GM11168 (cell line): ENCODE results near the gene DACT3.

ENCODE experiments used
- in situ Hi-C: fragments of 300-500 bp; cut with MboI; formaldehyde crosslinking; loops from one replicate; pipeline ENCODE4 v1.12.0; 2022; ENCODE audit warnings: low sequenced_read_pairs; ENCODE audit not compliant: unreplicated experiment

The DACT3 gene

GRCh38 chr19:46616631-46617322 is 44.2 kb downstream of the DACT3 start:
- in situ Hi-C loops, result no loop called here

DNA sequence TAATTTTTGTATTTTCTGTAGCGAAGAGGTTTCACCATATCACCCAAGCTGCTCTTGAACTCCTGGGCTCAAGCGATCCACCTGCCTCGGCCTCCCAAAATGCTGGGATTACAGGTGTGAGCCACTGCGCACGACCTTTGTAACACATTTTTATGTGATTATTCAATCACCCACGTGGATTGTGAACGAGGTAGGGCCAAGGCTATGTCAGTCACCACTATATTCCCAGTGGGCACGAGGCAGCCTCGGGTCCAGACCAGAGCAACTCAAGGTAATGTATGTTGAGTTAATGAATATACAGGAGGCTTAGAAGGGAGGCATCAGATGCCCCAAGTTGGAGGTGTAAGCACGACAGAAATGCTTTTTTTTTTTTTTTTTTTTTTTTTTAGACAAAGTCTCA is 45.0 kb downstream of the DACT3 start:
- in situ Hi-C loops, result no loop called here

GRCh38 chr19:46614114-46614722 is 46.8 kb downstream of the DACT3 start:
- in situ Hi-C loops, result loop anchor here (5.0 kb wide), 1 partner anchor 48 kb away; the partner anchor contains the start of gene DACT3

GRCh38 chr19:46613525-46613924 is 47.5 kb downstream of the DACT3 start:
- in situ Hi-C loops, result loop anchor here (5.0 kb wide), 1 partner anchor 49 kb away; the partner anchor contains the start of gene DACT3

DNA sequence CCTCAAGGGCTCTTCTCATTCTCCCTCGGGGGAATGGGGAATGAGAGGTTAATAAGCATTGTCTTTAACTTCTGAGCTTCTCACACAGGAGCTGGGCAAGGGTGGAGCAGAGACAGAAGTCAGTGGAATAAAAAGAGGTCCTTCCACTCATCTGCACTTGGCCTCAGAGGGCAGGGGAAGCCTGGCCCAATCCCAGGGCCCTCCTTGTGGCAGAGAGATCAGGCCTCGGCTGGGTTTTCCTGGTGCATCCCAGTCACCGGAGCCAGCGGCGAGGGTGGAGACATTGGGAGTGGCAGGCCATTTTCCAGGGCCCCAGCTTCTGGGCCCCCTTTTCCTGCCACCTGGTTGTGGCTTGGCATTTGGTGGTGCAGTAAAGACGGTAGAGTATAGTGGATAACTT is 49.2 kb downstream of the DACT3 start:
- in situ Hi-C loops, result loop anchor here (5.0 kb wide), 1 partner anchor 51 kb away; the partner anchor contains the start of gene DACT3

DNA sequence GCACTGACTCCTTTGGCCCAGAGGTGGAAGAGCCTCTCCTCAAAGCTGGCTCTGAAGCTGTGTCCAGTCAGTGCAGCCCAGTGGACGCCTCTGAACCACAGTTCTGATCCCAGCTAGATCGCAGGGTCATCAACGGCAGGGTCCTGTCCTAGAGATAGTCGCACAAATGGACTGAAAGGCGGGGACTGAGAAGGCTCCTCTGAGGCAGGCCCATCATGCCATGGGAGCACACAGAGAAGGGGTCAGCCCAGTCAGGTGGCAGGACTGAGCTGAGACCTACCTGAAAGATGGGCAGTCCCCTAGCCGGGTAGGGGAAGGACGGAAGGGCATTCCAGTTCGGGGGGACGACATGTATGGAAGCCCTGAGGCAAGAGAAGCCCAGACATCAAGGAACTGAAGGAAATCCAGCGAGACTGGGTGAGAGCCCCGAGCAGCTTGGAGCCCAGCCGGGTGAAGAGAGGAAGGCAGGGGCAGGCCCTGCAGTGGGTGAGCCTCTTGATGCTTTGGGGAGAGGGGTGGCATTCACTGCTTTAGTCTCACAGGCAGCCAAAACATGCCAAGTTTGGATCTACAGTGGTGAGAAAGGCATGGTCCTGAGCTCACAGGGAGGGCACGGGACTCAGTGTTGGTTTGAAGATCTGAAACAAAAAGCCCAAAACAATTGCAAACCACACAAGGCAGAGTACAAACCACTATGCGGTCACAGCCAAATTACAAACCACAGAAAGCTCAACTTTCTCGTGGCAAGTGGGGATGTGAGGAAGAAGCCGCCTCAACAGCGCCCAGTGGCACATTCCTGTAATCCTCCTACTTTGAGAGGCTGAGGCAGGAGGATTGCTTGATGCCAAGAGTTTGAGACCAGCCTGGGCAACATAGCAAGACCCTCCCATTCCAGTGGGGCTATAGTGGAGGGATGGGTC is 49.9 kb downstream of the DACT3 start:
- in situ Hi-C loops, result loop anchor here (5.0 kb wide), 1 partner anchor 51 kb away; the partner anchor contains the start of gene DACT3

DNA sequence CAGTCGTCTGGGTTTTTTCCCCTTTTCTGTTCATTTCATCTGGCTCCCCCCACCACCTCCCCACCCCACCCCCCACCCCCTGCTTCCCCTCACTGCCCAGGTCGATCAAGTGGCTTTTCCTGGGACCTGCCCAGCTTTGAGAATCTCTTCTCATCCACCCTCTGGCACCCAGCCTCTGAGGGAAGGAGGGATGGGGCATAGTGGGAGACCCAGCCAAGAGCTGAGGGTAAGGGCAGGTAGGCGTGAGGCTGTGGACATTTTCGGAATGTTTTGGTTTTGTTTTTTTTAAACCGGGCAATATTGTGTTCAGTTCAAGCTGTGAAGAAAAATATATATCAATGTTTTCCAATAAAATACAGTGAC is 50.6 kb downstream of the DACT3 start:
- in situ Hi-C loops, result loop anchor here (5.0 kb wide), 1 partner anchor 52 kb away; the partner anchor contains the start of gene DACT3

DNA sequence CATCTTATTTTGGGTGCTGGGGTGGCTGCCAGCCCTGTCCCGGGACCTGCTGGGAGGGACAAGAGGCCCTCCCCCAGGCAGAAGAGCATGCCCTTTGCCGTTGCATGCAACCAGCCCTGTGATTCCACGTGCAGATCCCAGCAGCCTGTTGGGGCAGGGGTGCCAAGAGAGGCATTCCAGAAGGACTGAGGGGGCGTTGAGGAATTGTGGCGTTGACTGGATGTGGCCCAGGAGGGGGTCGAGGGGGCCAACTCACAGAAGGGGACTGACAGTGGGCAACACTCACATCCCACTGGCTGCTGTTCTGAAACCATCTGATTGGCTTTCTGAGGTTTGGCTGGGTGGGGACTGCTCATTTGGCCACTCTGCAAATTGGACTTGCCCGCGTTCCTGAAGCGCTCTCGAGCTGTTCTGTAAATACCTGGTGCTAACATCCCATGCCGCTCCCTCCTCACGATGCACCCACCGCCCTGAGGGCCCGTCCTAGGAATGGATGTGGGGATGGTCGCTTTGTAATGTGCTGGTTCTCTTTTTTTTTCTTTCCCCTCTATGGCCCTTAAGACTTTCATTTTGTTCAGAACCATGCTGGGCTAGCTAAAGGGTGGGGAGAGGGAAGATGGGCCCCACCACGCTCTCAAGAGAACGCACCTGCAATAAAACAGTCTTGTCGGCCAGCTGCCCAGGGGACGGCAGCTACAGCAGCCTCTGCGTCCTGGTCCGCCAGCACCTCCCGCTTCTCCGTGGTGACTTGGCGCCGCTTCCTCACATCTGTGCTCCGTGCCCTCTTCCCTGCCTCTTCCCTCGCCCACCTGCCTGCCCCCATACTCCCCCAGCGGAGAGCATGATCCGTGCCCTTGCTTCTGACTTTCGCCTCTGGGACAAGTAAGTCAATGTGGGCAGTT is 51.2 kb downstream of the DACT3 start:
- in situ Hi-C loops, result loop anchor here (5.0 kb wide), 1 partner anchor 53 kb away; the partner anchor contains the start of gene DACT3

DNA sequence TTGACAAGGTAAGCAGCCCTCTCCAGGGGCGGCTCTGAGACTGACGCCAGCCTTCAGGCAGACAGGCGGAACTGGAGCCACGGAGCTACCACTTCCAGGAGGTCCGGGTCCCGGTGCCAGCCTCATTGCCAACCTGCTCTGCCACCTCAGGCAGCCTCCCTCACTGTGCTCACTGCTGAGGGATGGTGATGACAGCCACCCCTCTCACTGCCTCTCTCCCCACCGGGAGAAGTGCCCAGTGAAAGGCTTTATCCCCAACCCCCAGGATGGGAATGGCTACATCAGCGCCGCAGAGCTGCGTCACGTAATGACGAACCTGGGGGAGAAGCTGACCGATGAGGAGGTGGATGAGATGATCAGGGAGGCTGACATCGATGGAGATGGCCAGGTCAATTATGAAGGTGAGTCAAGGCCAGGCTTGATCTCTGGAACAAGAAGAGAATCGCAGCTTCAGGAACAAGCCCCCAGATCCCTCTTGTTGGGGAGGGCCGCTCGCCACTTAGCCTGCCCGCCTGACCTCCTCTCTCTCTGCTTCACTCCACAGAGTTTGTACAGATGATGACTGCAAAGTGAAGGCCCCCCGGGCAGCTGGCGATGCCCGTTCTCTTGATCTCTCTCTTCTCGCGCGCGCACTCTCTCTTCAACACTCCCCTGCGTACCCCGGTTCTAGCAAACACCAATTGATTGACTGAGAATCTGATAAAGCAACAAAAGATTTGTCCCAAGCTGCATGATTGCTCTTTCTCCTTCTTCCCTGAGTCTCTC is 52.2 kb downstream of the DACT3 start:
- in situ Hi-C loops, result no loop called here

DNA sequence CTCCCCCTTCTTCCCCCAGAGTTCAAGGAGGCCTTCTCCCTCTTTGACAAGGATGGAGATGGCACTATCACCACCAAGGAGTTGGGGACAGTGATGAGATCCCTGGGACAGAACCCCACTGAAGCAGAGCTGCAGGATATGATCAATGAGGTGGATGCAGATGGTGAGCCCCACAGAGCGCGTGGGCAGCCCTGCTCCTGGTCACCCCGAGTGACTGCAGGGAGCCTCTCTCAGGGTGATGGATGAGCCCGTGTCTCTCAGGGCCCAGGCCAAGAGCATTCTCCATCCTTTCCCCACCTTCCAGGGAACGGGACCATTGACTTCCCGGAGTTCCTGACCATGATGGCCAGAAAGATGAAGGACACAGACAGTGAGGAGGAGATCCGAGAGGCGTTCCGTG is 52.8 kb downstream of the DACT3 start:
- in situ Hi-C loops, result no loop called here

GRCh38 chr19:46607448-46607841 is 53.5 kb downstream of the DACT3 start:
- in situ Hi-C loops, result no loop called here

- in situ Hi-C loops, result no loop called here
Observed at GRCh38 chr19:46606681-46607447, 54.1 kb downstream of the DACT3 start.

DNA sequence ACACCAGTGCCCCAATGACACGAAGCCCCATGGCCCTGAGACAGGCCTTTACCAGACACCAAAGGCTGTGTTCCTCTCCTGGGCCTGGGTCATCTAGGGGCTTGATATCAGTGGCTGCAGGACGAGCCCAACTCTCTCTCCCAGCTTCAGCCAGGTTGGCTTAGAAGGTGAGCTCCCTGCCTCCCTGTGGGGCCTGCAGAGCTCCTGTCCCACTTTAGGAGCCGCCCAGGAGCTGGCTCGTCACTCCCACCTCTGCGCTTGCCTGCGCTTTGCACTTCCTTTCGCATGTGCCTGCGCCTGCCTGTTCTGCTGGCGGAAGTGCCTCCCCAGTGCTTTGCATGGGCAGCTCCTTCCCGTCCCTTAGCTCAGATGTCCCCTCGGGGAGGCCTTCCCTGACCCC is 55.0 kb downstream of the DACT3 start:
- in situ Hi-C loops, result no loop called here

DNA sequence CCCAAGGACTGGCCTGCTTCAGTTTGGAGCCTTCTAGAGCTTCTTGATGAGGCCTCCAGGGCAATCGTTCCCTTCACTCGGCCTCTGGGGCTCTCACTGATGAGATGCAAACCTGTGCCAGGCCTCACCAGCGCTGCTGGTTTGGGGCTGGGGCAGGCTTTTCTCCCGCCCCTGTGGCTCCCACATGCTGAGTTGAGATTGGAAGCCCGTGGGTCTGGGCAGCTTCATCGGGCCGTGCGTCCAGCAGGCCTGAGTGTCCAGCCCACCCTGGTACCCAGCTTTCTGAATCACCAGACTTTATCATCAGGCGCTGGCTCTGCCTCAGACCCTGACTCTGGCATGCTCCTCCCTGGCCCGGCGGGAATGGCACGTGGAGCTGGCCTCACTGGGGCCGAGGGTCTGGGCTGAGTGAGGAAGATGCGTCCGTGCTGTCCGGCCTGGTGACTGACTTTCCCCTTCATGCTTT is 55.6 kb downstream of the DACT3 start:
- in situ Hi-C loops, result no loop called here

- in situ Hi-C loops, result no loop called here
Observed at GRCh38 chr19:46604781-46605355, 56.1 kb downstream of the DACT3 start.

- in situ Hi-C loops, result no loop called here
Observed at GRCh38 chr19:46603752-46604231, 57.2 kb downstream of the DACT3 start.

DNA sequence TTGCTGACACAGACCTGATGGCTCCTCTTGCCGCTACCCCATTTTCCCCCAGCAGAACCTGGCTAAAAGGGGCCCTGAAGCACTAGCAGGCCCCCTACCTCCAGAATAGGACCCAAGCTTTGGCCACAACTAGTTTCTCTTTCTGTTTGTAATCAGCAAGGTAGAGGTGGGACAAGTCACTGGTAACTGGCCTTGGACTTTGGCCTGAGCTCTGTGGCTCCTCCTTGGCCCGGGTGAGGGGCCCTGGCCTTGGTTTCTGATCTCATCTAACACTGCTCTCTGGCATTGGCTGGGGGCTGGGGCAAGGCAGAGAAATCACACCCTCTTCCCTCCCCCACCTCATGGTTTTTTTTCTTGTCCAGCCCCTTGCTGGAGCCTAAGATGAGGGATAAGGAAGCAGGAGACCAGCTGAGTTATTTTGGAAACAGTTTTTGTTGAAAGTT is 57.8 kb downstream of the DACT3 start:
- in situ Hi-C loops, result no loop called here
